GM19438 (cell line): ENCODE results near the gene TRANK1.
"Not testable (repeated sequence)": the region's sequence is repeated elsewhere in the genome, so short reads cannot be mapped to it uniquely, and the experiment has no call there.

ENCODE experiments used
- ATAC-seq: cut with Tn5 transposase; IDR thresholded peaks from one replicate; pipeline ENCODE4 v1.9.1; 2021; ENCODE audit warnings: low read depth; ENCODE audit not compliant: unreplicated experiment

TRANK1 gene

DNA sequence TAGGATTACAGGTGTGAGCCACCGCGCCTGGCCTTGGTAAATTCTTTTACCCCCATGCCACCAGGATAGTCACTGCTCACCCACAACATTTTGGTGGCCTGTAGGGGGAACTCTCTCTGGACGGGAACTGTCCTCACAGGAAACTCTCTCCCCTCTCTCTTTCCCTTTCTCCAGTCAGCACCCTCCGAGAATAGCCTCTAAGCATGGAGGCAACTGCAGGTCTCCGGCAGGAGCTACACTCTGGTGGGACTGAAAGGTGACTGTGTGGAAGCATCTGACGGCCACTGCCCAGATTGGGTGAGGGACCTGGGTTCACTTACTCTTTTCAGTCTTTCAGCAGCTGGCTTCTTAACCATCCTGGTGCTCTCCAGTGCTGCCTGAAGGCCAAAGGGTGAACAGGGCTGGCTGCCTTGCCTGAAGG is 21.3 kb downstream of the TRANK1 start:
- ATAC-seq = no peak

- no peak for ATAC-seq
These were observed 23.8 kb downstream of the TRANK1 start for GRCh38 chr3:36920884-36921567.

DNA sequence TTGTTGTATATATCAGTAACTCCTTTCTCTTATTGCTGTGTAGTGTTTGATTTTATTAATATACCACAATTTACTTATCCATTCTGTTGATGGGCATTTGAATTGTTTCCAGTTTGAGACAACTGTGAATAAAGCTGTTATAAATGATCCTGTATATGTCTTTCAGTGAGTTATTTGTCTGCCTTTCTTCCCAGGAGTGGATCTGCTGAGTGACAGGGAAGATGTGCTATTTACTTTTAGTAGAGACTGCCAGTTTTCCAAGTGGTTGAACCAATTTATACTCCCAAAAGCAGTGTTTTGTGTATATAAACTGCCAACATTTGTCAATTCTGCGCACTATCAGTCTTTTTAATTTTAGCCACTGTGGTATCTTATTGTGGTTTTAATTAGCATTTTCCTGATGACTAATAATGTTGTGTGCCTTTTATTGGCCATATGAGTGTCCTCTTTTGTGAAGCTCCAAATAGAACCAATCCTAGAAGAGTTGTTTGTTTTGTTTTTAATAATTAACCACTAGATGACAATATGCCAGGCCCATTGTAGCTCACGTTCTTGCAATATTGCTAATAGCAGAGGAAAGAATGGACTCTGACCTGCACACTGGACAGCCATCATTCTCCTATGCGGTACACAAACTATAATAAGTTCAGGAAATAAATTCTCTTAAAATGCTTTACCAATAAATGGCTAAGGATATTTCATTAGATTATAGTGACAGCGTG is 25.3 kb downstream of the TRANK1 start:
- ATAC-seq = no peak

- ATAC-seq = peak; percentile 85
These were observed 26.8 kb downstream of the TRANK1 start for GRCh38 chr3:36918050-36918449.

- ATAC-seq = peak; percentile 91
These were observed 32.7 kb downstream of the TRANK1 start for GRCh38 chr3:36911990-36912804.

- ATAC-seq = no peak
These were observed 35.2 kb downstream of the TRANK1 start for GRCh38 chr3:36909666-36910065.

DNA sequence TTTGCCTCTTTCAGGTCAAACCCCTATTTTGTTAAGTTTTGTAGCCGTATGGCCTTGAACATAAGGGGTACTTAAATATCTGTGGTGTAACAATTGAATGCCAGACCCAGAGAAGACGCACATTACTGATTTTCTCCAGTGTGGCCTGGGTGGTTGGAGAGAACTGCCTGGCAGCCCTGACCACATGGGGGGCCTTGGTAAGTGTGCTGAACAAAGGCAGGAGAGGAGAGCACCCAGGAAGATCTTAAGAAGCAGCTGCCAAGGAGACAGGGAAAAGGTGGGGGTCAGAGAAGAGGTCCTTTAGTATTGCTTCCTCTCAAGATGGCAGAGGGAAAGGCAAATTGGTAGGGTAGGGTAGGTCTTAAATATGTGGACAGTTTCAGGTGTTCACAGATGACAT is 35.7 kb downstream of the TRANK1 start:
- no peak for ATAC-seq

DNA sequence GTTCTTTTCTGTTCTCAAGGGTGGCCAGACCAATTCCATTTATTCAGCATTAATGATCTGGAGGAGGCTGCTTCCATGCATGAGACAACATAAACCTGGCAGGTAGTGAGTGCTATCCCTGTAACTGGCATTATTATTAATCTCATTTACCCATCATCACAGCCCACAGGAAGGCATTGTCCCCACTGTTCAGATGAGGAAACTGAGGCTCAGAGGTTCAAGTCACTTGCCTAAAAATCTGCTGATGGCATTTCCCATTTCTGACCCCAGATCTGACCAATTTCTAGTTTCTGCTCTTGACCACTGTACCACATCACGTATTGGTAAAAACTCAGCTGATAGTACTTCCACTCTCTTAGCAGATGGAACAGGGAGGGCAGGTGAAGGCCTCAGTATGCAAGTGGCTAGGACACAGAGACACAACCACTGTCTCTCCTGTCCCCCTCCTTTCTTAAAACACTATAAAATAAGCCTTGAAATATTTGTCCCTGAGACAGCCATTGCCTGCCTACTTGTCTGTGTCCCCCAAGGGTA is 36.1 kb downstream of the TRANK1 start:
- ATAC-seq = no peak

DNA sequence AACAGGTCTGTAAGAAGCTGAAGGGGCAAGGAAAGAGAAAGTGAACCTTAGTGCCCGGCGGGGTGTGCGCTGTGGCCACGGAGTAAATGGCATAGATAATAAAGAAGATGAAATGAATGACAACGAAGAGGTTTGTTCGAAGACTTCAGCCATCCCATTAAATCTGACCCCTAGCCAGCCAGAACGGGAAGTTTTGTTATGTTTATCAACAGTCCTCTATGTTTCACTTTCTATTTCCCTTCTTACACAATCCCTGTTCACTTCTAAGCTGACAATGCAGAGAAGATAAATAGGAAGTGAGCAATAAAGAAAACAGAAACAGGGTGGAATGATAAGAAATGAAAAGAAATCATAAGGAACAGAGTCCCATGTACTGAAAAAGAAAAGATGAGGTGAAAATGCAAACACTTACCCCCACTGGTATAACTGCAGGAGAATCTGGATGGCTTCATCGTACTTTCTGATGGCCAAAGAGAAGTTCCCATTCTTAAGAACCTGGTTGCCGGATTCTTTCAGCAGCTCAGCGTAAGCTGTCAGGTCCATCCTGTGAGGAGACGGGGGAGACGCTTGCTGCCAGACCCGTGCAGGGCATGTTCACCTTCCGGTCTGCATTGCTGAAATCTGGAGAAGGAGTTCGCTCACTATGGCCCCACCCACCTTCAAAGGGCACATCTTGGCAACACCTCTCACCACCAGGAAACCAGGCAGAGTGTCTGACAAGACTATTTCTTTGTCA is 36.8 kb downstream of the TRANK1 start:
- peak; percentile 25 for ATAC-seq

DNA sequence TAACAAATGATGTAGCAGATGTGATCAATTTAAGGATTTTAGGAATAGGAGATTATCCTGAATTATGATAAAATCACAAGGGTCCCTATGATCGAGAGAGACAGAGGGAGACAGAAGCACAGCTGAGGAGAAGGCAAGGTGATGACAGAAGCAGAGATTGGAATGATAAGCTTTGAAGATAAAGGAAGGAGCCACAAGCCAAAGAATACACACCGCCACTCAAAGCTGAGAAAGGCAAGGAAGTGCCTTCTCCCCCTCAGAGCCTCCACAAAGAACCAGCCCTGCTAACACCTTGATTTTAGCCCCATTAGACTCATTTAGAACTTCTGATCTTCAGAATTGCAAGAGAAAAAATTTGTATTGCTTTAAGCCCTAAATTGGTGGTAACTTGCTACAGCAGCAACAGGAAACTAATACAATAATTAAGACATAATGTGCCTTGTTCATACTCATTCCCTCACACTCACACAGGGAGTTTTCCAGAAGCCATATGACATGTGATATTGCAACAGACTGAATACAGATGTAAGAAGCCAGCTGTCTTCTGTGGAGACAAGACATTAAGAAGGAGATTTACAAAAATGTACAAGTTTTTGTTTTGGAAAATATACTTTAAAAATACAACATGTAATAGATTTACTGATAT is 38.2 kb downstream of the TRANK1 start:
- no peak for ATAC-seq

DNA sequence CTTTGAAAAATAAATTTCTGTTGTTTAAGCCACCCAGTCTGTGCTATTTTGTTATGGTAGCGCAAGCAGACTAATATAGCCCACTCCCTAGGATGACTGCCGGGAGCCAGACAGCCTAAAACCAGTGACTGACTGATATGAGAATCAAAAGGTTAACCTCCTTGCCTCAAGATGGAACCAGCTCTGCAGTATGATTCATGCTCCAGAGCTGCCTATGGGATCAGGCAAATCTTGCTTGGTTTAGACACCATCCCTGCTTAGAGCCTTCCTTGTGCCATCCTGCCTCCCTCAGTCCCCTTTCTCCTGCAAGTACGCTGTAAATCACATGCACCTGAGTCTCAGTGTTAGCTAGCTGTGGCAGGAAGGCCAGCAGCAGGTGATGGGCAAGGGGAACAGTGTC is 39.3 kb downstream of the TRANK1 start:
- no peak for ATAC-seq

DNA sequence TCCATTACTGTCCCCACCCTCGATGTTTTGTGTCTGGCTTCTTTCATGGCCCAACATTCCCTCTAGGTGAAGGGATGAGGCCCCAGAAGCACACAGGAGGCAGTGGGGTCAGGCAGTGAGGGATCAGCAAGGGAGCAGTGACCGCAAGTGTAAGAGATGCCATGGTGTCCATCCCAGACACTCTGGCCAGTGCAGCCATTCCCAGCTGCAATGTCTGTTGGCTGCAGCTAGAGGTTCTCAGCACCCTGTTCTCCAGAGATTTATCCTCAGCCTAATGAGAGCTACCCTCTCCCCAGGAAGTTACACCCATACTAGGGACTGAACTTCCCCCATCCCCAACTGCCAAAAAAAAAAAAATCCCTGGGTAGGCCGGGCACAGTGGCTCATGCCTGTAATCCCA is 40.2 kb downstream of the TRANK1 start:
- ATAC-seq = no peak

- not testable (repeated sequence) for ATAC-seq
These were observed 40.8 kb downstream of the TRANK1 start for GRCh38 chr3:36904065-36904464.

DNA sequence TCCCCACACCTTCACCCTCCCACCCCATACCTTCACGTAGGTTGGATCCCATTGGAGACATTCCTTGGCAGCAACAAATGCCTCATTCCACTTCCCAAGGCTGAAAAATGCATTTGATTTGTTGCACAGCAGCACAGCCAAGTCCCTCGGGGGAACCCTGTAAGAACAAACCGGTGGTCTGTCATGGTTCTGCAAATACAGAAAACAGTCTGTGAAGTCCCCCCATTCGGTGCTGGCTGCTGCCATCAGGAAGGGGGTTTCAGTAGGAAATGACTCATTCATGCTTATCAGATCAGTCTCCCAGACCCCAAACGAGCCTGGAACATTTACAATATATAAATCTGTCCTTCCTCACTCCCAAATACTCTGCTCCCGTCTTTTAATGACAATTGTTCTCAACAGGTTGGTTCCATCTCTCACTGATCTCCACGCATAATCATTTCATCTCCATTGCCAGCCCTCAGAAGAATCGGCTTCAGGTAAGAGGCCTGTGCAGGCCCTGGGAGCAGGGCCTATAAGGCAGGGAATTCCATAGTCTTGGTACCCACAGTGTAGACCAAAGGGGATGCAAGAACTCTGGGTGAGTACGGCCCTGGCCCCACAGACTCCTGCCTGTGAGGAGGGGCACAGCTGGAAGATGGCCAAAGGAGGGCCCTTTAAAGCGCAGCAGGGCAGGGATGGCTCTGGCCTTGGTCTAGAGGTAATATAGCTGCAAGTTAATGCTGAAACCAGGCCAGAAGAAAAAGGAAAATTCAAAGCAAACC is 41.6 kb downstream of the TRANK1 start:
- no peak for ATAC-seq

GRCh38 chr3:36901588-36901987 is 43.3 kb downstream of the TRANK1 start:
- no peak for ATAC-seq

DNA sequence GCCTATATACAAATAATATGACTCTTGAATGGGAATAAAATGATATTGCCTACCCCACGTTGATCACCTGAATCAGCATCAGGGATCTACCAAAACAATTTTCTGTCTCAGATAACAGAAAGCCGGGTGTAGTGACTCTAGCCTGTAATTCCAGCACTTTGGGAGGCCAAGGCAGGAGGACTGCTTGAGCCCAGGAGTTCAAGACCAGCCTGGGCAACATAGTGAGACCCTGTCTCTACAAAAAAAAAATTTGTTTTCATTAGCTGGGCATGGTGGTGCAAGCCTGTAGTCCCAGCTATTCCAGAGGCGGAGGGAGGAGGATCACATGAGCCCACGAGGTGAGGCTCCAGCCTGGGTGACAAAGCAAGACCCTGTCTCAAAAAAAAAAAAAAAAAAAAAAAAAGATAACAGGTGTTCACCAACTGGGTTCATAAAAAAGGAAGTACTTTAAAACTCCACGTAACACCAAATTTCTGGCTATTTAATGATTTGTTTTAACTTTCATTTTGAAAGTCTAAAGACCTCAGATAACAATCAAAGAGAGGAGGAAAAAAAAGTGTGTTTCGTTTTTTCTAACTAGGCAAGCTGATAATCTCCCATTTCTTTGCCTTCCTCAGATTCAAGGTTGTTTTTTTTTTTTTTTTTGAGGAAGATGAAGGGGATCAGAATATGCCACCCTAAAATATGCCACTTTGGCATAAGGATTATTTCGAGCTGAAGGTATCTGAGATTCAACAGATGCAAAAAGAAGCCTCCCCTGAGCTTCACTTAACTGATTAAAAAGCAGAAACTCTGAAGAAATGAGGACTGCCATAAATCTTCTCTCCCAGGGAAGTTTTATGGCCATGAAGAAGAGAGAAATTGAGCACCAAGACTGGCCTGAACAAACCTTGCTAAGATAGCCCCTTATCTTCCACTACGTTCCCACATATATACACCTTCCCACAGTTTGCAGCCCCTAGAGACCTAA is 44.1 kb downstream of the TRANK1 start:
- no peak for ATAC-seq

- ATAC-seq = no peak
These were observed 49.1 kb downstream of the TRANK1 start for GRCh38 chr3:36895496-36896409.
